ENCODE data around the gene CDSN. TPM values are rescaled to one million over a fixed set of nuclear protein-coding genes. Genes with fewer than 3 reads are reported as not detected.

The CDSN gene
- total RNA-seq, 1 donor from 2014 or later, result not detected

GRCh38 chr6:31086788-31087440 is 33.3 kb downstream of the CDSN start:
- no peaks in the 10 kb centered on the region for H3K9me3 Mint-ChIP-seq
- DNase-seq (ENCODE audit: low spot score in 2 of 2, unreplicated experiment in 2 of 2), result no peak
- no peak overlapping the region for H3K27ac Mint-ChIP-seq

DNA sequence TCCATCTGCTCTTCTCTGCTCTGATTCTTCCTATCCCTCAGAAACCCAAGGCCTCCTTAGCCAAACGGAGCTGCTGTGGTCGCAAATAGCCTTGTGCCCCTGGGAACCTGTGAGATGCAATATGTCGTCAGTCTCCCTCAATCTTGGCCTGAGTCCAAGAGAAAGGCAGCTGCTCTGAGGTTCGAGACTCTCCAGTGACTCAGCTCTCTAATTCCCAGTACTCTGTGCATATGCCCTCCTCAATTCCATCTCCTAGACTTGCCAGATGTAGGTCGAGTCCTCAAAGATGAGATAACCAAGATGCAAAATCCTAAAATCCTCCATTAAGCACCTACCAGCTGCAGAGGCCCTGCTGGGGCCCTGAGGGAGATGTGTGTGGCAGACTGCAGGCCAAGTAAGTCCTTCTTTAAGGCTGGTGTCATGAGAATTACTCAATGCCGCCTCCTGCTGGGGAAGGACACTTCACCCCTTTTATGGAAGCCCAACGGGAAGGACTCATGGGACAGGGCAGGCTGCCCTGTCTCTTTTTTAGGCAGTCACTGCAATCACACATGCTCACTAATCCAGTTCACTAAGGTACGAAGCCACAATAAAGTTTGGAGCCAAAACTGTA is 36.4 kb downstream of the CDSN start:
- no peak for DNase-seq (ENCODE audit: low spot score in 2 of 2, unreplicated experiment in 2 of 2)
- peak overlapping the region; percentile 64 for H3K27ac Mint-ChIP-seq

More at GRCh38 chr6:31086788-31087440, 33.3 kb downstream of the CDSN start:
- no peaks in the 10 kb centered on the region for H3K27me3 Mint-ChIP-seq (ENCODE audit: low read depth)
- no peak overlapping the region for H3K4me3 Mint-ChIP-seq
- TF ChIP-seq, protein P1, sequence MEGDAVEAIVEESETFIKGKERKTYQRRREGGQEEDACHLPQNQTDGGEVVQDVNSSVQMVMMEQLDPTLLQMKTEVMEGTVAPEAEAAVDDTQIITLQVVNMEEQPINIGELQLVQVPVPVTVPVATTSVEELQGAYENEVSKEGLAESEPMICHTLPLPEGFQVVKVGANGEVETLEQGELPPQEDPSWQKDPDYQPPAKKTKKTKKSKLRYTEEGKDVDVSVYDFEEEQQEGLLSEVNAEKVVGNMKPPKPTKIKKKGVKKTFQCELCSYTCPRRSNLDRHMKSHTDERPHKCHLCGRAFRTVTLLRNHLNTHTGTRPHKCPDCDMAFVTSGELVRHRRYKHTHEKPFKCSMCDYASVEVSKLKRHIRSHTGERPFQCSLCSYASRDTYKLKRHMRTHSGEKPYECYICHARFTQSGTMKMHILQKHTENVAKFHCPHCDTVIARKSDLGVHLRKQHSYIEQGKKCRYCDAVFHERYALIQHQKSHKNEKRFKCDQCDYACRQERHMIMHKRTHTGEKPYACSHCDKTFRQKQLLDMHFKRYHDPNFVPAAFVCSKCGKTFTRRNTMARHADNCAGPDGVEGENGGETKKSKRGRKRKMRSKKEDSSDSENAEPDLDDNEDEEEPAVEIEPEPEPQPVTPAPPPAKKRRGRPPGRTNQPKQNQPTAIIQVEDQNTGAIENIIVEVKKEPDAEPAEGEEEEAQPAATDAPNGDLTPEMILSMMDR (IDR thresholded peaks at IDR 0.05; ENCODE audit: unreplicated experiment), result no peak
- H3K4me1 Mint-ChIP-seq, result peaks cover 9% of the 10 kb centered on the region
- H3K36me3 Mint-ChIP-seq, result no peaks in the 10 kb centered on the region

GRCh38 chr6:31081872-31082271 is 38.4 kb downstream of the CDSN start:
- DNase-seq (ENCODE audit: low spot score in 2 of 2, unreplicated experiment in 2 of 2), result no peak
- TF ChIP-seq, protein P1 (IDR thresholded peaks at IDR 0.05; ENCODE audit: unreplicated experiment), result no peak
- Mint-ChIP-seq H3K36me3 (no peaks in the 10 kb centered on the region), H3K4me1 (peaks cover 9% of the 10 kb centered on the region), H3K27ac (no peak overlapping the region), H3K27me3 (ENCODE audit: low read depth) (no peaks in the 10 kb centered on the region), H3K4me3 (no peak overlapping the region), H3K9me3 (no peaks in the 10 kb centered on the region)

More for the DNA sequence above, 36.4 kb downstream of the CDSN start:
- Mint-ChIP-seq H3K4me1 (peaks cover 15% of the 10 kb centered on the region), H3K4me3 (no peak overlapping the region), H3K27me3 (ENCODE audit: low read depth) (no peaks in the 10 kb centered on the region), H3K36me3 (no peaks in the 10 kb centered on the region), H3K9me3 (no peaks in the 10 kb centered on the region)
- TF ChIP-seq, protein P1 (IDR thresholded peaks at IDR 0.05; ENCODE audit: unreplicated experiment), result peak; percentile 27

GRCh38 chr6:31079656-31080261 is 40.5 kb downstream of the CDSN start:
- TF ChIP-seq, protein P1 (IDR thresholded peaks at IDR 0.05; ENCODE audit: unreplicated experiment), result peak; percentile 58
- Mint-ChIP-seq H3K4me1 (peaks cover 10% of the 10 kb centered on the region), H3K27me3 (ENCODE audit: low read depth) (no peaks in the 10 kb centered on the region), H3K9me3 (no peaks in the 10 kb centered on the region), H3K4me3 (peak overlapping the region; percentile 38), H3K27ac (no peak overlapping the region), H3K36me3 (no peaks in the 10 kb centered on the region)
- DNase-seq (ENCODE audit: low spot score in 2 of 2, unreplicated experiment in 2 of 2), result peak; percentile 32 to 78

GRCh38 chr6:31076611-31077010 is 43.6 kb downstream of the CDSN start:
- H3K4me1 Mint-ChIP-seq, result peaks cover 31% of the 10 kb centered on the region
- TF ChIP-seq, protein P1 (IDR thresholded peaks at IDR 0.05; ENCODE audit: unreplicated experiment), result no peak
- DNase-seq (ENCODE audit: low spot score in 2 of 2, unreplicated experiment in 2 of 2), result no peak
- no peaks in the 10 kb centered on the region for H3K27me3 Mint-ChIP-seq (ENCODE audit: low read depth)
- no peaks in the 10 kb centered on the region for H3K9me3 Mint-ChIP-seq
- no peaks in the 10 kb centered on the region for H3K36me3 Mint-ChIP-seq
- no peak overlapping the region for H3K4me3 Mint-ChIP-seq
- no peak overlapping the region for H3K27ac Mint-ChIP-seq
